Measurements from ENCODE around the gene CCDC6. TPM values are rescaled to one million over a fixed set of nuclear protein-coding genes. Genes with fewer than 3 reads are reported as not detected.

CCDC6 gene
- total and polyA plus RNA-seq, 2 of the 4 experiments (the other 2 are of a cell fraction): 21.8 to 30.8 TPM

DNA sequence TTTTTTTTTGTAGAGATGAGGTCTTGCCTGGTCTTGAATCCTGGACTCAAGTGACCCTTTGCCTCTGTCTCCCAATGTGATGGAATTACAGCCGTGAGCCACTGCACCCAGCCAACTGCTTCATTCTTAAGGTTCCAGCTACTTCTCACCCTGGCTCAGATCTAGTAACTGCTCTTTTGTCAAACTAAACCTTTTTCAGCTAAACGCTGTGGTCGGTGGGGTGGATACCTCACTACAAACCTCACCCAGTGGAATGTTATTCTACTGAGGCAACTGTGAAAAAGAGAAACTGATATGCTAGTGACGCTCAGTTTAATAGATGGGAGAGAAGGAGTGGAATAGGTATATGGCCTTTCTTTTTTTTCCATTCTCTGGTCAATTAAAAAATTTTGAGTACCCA is 151.4 kb downstream of the CCDC6 start:
- intact Hi-C loops (cut with micrococcal nuclease): no loop called here
- no peaks in the 10 kb centered on the region for H3K79me1 ChIP-seq (ENCODE audit: low read depth in 1 of 2, low read length in 2 of 2)
- peaks cover 2% of the 10 kb centered on the region; the same call in 1 of the 2 replicates for H3K27me3 ChIP-seq (ENCODE audit: control insufficient read depth, insufficient read depth, low read length)
- no peak overlapping the region for H2AFZ ChIP-seq (replicated peaks; ENCODE audit: low read length, poor library complexity)
- no peak overlapping the region for H3K23ac ChIP-seq (ENCODE audit: low read depth, low read length)
- no peak overlapping the region for H2BK20ac ChIP-seq (ENCODE audit: low read depth, low read length)
- POLR2A ChIA-PET (ENCODE audit: unreplicated experiment): interaction anchor here (0.6 kb wide), 1 partner anchor 17 kb away, joined by 5 read pairs; no protein-coding TSS in a partner anchor
- no peak overlapping the region for H2AK5ac ChIP-seq (ENCODE audit: low read depth, low read length)
- no peak overlapping the region for H3K9ac ChIP-seq (ENCODE audit: low read depth, low read length)
- dilution Hi-C loops (cut with HindIII; ENCODE audit: low sequenced_read_pairs, unreplicated experiment): no loop called here
- H3K56ac ChIP-seq (ENCODE audit: extremely low read depth, insufficient read depth, low read length): no peak overlapping the region
- H4K20me1 ChIP-seq (ENCODE audit: insufficient read depth, low read length): no peaks in the 10 kb centered on the region
- H3K4me1 ChIP-seq (ENCODE audit: control insufficient read depth, insufficient read depth, low read length): peaks cover 2% of the 10 kb centered on the region; the same call in 1 of the 2 replicates
- CTCF ChIA-PET: no interaction called here
- no peak overlapping the region for H3K18ac ChIP-seq (ENCODE audit: low read depth, low read length)
- no peaks in the 10 kb centered on the region for H3K9me1 ChIP-seq (ENCODE audit: insufficient read depth, low read length)
- H3K14ac ChIP-seq (replicated peaks; ENCODE audit: low read depth, low read length): no peak overlapping the region
- H3K4me3 ChIP-seq (ENCODE audit: insufficient read depth, low read depth, low read length): no peak overlapping the region
- no peak overlapping the region for H3K4me2 ChIP-seq (ENCODE audit: low read depth, low read length)
- H2BK15ac ChIP-seq (ENCODE audit: low read depth, low read length): no peak overlapping the region
- H2BK5ac ChIP-seq (ENCODE audit: low read depth, low read length, poor library complexity, severe bottlenecking): no peak overlapping the region
- H3K4ac ChIP-seq (ENCODE audit: low read depth, low read length): no peak overlapping the region
- in situ Hi-C loops (cut with MboI; ENCODE audit: low sequenced_read_pairs): no loop called here
- DNase-seq (no peak), ATAC-seq (ENCODE audit: low read depth) (no peak)
- no peak overlapping the region for H3K27ac ChIP-seq (ENCODE audit: insufficient read depth, low read length)
- H2AK9ac ChIP-seq (replicated peaks; ENCODE audit: low read depth, low read length, poor library complexity): no peak overlapping the region
- no peak overlapping the region for H2BK120ac ChIP-seq (ENCODE audit: low read depth, low read length)
- H4K8ac ChIP-seq (ENCODE audit: low read depth in 2 of 2, low read length in 2 of 2): no peak overlapping the region
- H4K5ac ChIP-seq (ENCODE audit: low read depth, low read length): no peak overlapping the region
- no peaks in the 10 kb centered on the region for H3K36me3 ChIP-seq (ENCODE audit: control insufficient read depth, insufficient read depth, low read length)
- WGBS, 2 experiments (ENCODE audit: extremely low coverage in 2 of 2, insufficient read length in 1 of 2): no CpG with 5 or more reads among the region's 4 CpGs
- H4K91ac ChIP-seq (ENCODE audit: insufficient read depth, low read depth, low read length): no peak overlapping the region
- H3K9me3 ChIP-seq (ENCODE audit: control insufficient read depth, insufficient read depth, low read length): no peaks in the 10 kb centered on the region
- no TSS peak for BruUV-seq (replicated peaks)
- TF ChIP-seq RAD21 (IDR thresholded peaks at IDR 0.05; ENCODE audit: low read length) (no peak), NFE2L2 (IDR thresholded peaks at IDR 0.05; ENCODE audit: low read depth, low read length) (no peak), CHD1 (IDR thresholded peaks at IDR 0.05; ENCODE audit: low read depth, low read length) (no peak), MXI1 (IDR thresholded peaks at IDR 0.05; ENCODE audit: borderline replicate concordance, low read depth, low read length) (no peak), MAFK (IDR thresholded peaks at IDR 0.05; ENCODE audit: low read depth, low read length) (no peak), SMC3 (IDR thresholded peaks at IDR 0.05; ENCODE audit: low read depth, low read length) (no peak), RCOR1 (IDR thresholded peaks at IDR 0.05; ENCODE audit: insufficient replicate concordance, low read length) (no peak), POLR2A (IDR thresholded peaks at IDR 0.05; ENCODE audit: low read depth, low read length) (no peak), MAZ (IDR thresholded peaks at IDR 0.05; ENCODE audit: borderline replicate concordance, low read depth, low read length) (no peak), FOS (IDR thresholded peaks at IDR 0.05; ENCODE audit: low read depth, low read length) (no peak), BHLHE40 (IDR thresholded peaks at IDR 0.05; ENCODE audit: low read depth, low read length) (no peak), CEBPB (IDR thresholded peaks at IDR 0.05; ENCODE audit: low read depth, low read length) (no peak), RFX5 (IDR thresholded peaks at IDR 0.05; ENCODE audit: low read depth, low read length) (no peak)
- TF ChIP-seq, protein P1, sequence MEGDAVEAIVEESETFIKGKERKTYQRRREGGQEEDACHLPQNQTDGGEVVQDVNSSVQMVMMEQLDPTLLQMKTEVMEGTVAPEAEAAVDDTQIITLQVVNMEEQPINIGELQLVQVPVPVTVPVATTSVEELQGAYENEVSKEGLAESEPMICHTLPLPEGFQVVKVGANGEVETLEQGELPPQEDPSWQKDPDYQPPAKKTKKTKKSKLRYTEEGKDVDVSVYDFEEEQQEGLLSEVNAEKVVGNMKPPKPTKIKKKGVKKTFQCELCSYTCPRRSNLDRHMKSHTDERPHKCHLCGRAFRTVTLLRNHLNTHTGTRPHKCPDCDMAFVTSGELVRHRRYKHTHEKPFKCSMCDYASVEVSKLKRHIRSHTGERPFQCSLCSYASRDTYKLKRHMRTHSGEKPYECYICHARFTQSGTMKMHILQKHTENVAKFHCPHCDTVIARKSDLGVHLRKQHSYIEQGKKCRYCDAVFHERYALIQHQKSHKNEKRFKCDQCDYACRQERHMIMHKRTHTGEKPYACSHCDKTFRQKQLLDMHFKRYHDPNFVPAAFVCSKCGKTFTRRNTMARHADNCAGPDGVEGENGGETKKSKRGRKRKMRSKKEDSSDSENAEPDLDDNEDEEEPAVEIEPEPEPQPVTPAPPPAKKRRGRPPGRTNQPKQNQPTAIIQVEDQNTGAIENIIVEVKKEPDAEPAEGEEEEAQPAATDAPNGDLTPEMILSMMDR (conservative IDR thresholded peaks at IDR 0.05; ENCODE audit: low read depth, low read length): no peak
- TF ChIP-seq, protein P2, sequence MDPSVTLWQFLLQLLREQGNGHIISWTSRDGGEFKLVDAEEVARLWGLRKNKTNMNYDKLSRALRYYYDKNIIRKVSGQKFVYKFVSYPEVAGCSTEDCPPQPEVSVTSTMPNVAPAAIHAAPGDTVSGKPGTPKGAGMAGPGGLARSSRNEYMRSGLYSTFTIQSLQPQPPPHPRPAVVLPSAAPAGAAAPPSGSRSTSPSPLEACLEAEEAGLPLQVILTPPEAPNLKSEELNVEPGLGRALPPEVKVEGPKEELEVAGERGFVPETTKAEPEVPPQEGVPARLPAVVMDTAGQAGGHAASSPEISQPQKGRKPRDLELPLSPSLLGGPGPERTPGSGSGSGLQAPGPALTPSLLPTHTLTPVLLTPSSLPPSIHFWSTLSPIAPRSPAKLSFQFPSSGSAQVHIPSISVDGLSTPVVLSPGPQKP (IDR thresholded peaks at IDR 0.05; ENCODE audit: borderline replicate concordance, low read depth, low read length): no peak
- TF ChIP-seq, protein P3, sequence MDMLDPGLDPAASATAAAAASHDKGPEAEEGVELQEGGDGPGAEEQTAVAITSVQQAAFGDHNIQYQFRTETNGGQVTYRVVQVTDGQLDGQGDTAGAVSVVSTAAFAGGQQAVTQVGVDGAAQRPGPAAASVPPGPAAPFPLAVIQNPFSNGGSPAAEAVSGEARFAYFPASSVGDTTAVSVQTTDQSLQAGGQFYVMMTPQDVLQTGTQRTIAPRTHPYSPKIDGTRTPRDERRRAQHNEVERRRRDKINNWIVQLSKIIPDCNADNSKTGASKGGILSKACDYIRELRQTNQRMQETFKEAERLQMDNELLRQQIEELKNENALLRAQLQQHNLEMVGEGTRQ (IDR thresholded peaks at IDR 0.05; ENCODE audit: low read depth, low read length): no peak

All from IMR-90 (cell line).